K562 (cell line): Measurements from ENCODE around the gene GPSM3. TPM values are rescaled to one million over a fixed set of nuclear protein-coding genes. Genes with fewer than 3 reads are reported as not detected.

Experiments
- CTCFL ChIP-seq: IDR thresholded peaks from 2 replicates; pipeline ENCODE4 v1.6.1; 2011; ENCODE audit warnings: borderline replicate concordance, low read depth, mild to moderate bottlenecking, moderate library complexity, low read length; ENCODE audit not compliant: insufficient read depth, poor library complexity, severe bottlenecking
- ELF1 ChIP-seq: fragments of 200-800 bp; sonication (Bioruptor generic); IDR thresholded peaks from 2 replicates; pipeline ENCODE4 v1.6.1; 2016; ENCODE audit warnings: missing genetic modification characterization, missing compliant biosample characterization
- GATAD2A ChIP-seq: fragments of 450-650 bp; IDR thresholded peaks from 2 replicates; pipeline ENCODE4 v1.6.1; 2017
- GTF2E2 ChIP-seq: fragments of 200-800 bp; sonication (Bioruptor generic); IDR thresholded peaks from 2 replicates; pipeline ENCODE4 v1.6.1; 2016; ENCODE audit warnings: missing genetic modification characterization, missing compliant biosample characterization
- MYC ChIP-seq, 2 experiments: fragments of 250-450 bp in 1 of 2; sonication (Bioruptor Pico) in 1 of 2; IDR thresholded peaks; 2 replicates each; pipeline versions ENCODE4 v1.5.1 to v1.6.1; 2012 to 2021; ENCODE audit warnings: low read depth in 2 of 2, borderline replicate concordance in 1 of 2, improper control_type of control experiment in 1 of 2, low read length in 1 of 2, mild to moderate bottlenecking in 1 of 2, moderate library complexity in 1 of 2
- NFIC ChIP-seq: fragments of 450-650 bp; IDR thresholded peaks from 2 replicates; pipeline ENCODE4 v1.6.1; 2017; ENCODE audit warnings: mild to moderate bottlenecking, inconsistent platforms
- NR1H2 ChIP-seq: sonication (generic); formaldehyde crosslinking; IDR thresholded peaks from 2 replicates; pipeline ENCODE4 v1.4.0; 2020; ENCODE audit warnings: mild to moderate bottlenecking, missing genetic modification reagents
- OTX1 ChIP-seq: fragments of 450-650 bp; formaldehyde crosslinking; IDR thresholded peaks from 2 replicates; pipeline ENCODE4 v1.4.0; 2022; ENCODE audit warnings: mild to moderate bottlenecking
- POLR3A ChIP-seq: IDR thresholded peaks from 2 replicates; pipeline ENCODE4 v1.6.1; 2011; ENCODE audit warnings: borderline replicate concordance, mild to moderate bottlenecking, moderate library complexity; ENCODE audit not compliant: insufficient read length, insufficient read depth; ENCODE audit errors: extremely low read depth
- RB1 ChIP-seq: fragments of 450-650 bp; IDR thresholded peaks from 2 replicates; pipeline ENCODE4 v1.6.1; 2017; ENCODE audit warnings: low read depth, mild to moderate bottlenecking
- SUPT5H ChIP-seq: fragments of 450-650 bp; IDR thresholded peaks from 2 replicates; pipeline ENCODE4 v1.6.1; 2016
- TRIM28 ChIP-seq: fragments of 450-650 bp; IDR thresholded peaks from 2 replicates; pipeline ENCODE4 v1.6.1; 2017
- ZBTB2 ChIP-seq: fragments of 450-650 bp; IDR thresholded peaks from 2 replicates; pipeline ENCODE4 v1.6.1; 2016; ENCODE audit warnings: antibody characterized with exemption
- ZNF146 ChIP-seq: IDR thresholded peaks from one replicate; pipeline ENCODE4 v1.6.1; 2018; ENCODE audit warnings: missing compliant biosample characterization; ENCODE audit not compliant: unreplicated experiment
- polyA plus RNA-seq, 8 experiments: library from polyadenylated mRNA; depleted of rRNA in 4 of 8; stranded (reverse) in 5 of 8; unstranded in 3 of 8; fragments of >200 nt; fragmentation: Nextera tagmentation in 2 of 8; fragmentation: Illumina TruSeq in 1 of 8; extraction: Ambion mirVana in 2 of 8; extraction: Trizol in 1 of 8; gene quantifications; 2 replicates each; pipeline versions ENCODE4 v1.2.1 to v1.2.3, GENCODE V29; 2011 to 2014; ENCODE audit warnings: inconsistent platforms in 1 of 8, missing spikeins in 1 of 8
- total RNA-seq, 7 experiments: library from RNA; depleted of rRNA in 6 of 7; stranded (reverse); fragments of >200 nt in 6 of 7; fragmentation: Illumina TruSeq in 2 of 7; extraction: Trizol in 2 of 7; gene quantifications; 2 replicates each; pipeline versions ENCODE4 v1.2.1 to v1.2.3, GENCODE V29; 2011 to 2021; ENCODE audit warnings: low replicate concordance in 1 of 7
- TF ChIP-seq, protein P1 (sequence below): fragments of 200-800 bp; sonication (Bioruptor generic); IDR thresholded peaks from 2 replicates; pipeline ENCODE4 v1.6.1; 2016; ENCODE audit warnings: missing genetic modification characterization, missing compliant biosample characterization
- TF ChIP-seq, protein P2 (sequence below): sonication (generic); formaldehyde crosslinking; IDR thresholded peaks from 2 replicates; pipeline ENCODE4 v1.4.0; 2020; ENCODE audit warnings: mild to moderate bottlenecking, missing genetic modification reagents

GPSM3 gene
- total and polyA plus RNA-seq, 9 of the 15 experiments (the other 6 are each of a cell fraction or from before 2014, with no cell fraction given): 5.3 to 42.6 (median 24.4) TPM

DNA sequence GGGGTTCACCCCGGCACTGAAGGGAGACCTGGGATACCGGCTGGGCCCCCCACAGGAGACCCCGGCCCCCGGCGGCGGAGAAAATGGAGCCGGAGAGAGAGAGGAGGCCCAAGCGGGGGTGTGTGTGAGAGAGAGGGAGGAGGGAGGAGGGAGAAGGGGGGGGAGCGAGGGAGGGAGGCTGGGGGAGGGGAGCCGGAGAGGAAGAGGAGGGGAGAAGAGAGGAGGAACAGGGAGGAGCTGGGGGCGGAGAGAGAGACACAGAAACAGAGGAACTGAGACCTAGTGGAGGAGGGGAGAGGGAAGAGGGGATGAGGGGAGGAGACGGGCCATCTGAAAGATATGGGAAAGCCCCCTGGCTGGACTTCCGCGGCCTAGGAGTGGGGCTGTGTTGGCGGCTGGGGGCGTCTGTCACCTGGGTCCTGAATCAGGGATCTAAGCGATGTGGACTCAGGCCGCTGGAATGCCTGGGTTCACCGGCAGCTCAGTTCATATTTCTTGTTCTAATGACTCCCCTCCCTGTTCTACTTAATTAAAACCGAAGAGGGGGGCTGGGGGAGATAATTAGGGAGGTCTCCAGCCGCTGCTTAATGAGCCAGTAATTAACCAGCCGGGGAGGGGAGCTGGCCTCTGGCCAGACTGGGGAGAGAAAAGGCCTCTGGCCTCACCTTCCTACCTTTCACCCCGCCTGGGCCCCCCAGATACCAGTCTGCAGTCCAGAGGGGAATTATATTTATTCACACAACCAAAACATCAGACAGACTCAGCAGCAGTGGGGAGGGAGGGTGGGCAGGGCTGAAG, 2.2 kb downstream of the GPSM3 start, which contains the start of gene PBX2 (continued):
- TF ChIP-seq CTCFL (peak; percentile 14), NR1H2 (CRISPR knock-in tag) (no peak), POLR3A (no peak), SUPT5H (peak; percentile 82), MYC (IDR thresholded peaks at IDR 0.05; ENCODE audit: low read depth, low read length) (peak; percentile 25; the same call in 1 of the 2 replicates), MYC (CRISPR knock-in tag; IDR thresholded peaks at IDR 0.05; ENCODE audit: borderline replicate concordance, low read depth) (peak; percentile 56; the same call in 1 of the 2 replicates), ELF1 (tag) (peak; percentile 61), OTX1 (CRISPR knock-in tag) (peak; percentile 97), NFIC (peak; percentile 80), TRIM28 (peak; percentile 53; the same call in 1 of the 2 replicates), ZBTB2 (peak; percentile 92), ZNF146 (CRISPR knock-in tag) (no peak), GATAD2A (peak; percentile 96), GTF2E2 (tag) (0 out of 2 replicates have a peak, but pooled peaks have one; percentile 47), RB1 (no peak)
- TF ChIP-seq, protein P1, sequence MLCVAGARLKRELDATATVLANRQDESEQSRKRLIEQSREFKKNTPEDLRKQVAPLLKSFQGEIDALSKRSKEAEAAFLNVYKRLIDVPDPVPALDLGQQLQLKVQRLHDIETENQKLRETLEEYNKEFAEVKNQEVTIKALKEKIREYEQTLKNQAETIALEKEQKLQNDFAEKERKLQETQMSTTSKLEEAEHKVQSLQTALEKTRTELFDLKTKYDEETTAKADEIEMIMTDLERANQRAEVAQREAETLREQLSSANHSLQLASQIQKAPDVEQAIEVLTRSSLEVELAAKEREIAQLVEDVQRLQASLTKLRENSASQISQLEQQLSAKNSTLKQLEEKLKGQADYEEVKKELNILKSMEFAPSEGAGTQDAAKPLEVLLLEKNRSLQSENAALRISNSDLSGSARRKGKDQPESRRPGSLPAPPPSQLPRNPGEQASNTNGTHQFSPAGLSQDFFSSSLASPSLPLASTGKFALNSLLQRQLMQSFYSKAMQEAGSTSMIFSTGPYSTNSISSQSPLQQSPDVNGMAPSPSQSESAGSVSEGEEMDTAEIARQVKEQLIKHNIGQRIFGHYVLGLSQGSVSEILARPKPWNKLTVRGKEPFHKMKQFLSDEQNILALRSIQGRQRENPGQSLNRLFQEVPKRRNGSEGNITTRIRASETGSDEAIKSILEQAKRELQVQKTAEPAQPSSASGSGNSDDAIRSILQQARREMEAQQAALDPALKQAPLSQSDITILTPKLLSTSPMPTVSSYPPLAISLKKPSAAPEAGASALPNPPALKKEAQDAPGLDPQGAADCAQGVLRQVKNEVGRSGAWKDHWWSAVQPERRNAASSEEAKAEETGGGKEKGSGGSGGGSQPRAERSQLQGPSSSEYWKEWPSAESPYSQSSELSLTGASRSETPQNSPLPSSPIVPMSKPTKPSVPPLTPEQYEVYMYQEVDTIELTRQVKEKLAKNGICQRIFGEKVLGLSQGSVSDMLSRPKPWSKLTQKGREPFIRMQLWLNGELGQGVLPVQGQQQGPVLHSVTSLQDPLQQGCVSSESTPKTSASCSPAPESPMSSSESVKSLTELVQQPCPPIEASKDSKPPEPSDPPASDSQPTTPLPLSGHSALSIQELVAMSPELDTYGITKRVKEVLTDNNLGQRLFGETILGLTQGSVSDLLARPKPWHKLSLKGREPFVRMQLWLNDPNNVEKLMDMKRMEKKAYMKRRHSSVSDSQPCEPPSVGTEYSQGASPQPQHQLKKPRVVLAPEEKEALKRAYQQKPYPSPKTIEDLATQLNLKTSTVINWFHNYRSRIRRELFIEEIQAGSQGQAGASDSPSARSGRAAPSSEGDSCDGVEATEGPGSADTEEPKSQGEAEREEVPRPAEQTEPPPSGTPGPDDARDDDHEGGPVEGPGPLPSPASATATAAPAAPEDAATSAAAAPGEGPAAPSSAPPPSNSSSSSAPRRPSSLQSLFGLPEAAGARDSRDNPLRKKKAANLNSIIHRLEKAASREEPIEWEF (CRISPR knock-in tag): no peak
- TF ChIP-seq, protein P2, sequence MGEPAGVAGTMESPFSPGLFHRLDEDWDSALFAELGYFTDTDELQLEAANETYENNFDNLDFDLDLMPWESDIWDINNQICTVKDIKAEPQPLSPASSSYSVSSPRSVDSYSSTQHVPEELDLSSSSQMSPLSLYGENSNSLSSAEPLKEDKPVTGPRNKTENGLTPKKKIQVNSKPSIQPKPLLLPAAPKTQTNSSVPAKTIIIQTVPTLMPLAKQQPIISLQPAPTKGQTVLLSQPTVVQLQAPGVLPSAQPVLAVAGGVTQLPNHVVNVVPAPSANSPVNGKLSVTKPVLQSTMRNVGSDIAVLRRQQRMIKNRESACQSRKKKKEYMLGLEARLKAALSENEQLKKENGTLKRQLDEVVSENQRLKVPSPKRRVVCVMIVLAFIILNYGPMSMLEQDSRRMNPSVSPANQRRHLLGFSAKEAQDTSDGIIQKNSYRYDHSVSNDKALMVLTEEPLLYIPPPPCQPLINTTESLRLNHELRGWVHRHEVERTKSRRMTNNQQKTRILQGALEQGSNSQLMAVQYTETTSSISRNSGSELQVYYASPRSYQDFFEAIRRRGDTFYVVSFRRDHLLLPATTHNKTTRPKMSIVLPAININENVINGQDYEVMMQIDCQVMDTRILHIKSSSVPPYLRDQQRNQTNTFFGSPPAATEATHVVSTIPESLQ (CRISPR knock-in tag): no peak
